ENCODE data around the gene API5.

Gene API5

DNA sequence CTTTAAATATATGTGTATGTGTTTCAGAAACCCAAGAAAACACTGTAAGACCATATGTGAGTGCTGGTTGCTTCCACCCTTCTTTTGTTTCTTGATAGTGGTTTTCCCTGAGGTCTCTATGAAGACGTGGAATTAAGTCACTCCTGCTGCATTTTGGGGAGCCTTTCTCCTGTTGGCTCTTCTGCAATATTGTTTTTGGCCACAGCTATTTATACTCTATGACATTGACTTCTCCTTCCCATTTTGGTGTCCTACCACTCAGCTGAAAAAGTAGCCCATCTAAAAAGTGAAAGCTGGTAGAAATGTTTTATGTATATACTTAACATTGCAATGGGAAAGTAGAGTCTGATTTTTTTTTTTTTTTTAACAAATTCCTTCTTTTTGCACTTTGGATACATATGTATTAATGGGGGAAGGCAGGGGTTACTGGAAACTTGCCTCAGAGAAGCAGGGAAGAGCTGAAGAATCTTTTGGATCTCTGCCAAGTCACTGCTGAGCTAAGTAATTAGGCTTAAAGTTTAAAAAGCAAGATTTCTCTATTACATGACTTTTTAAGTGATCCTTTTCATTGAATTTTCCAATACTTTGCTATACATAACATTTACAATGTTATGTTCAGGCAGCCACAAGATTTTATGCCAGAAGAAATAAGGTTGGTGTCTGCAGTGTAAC lies 48.7 kb downstream of the API5 start:
- no peak for DNase-seq

DNA sequence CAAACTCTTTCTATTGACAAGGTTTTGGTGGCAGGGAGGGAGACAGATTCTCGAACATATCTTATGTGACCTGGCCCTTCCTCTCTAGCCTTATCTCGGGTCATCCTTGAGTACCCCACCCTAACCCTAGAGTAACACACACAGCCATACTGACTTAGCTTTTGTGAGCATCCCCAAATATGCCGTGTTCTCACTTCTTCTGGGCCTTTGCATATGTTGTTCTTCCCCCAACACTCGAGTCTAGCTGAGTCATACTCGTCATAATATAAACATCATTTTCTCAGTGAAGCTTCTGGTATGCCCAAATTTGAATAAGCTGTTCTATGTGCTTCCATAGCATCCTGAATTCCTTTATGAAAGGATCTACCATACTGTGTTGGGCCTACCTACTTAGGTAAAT lies 54.9 kb downstream of the API5 start:
- DNase-seq = no peak

DNA sequence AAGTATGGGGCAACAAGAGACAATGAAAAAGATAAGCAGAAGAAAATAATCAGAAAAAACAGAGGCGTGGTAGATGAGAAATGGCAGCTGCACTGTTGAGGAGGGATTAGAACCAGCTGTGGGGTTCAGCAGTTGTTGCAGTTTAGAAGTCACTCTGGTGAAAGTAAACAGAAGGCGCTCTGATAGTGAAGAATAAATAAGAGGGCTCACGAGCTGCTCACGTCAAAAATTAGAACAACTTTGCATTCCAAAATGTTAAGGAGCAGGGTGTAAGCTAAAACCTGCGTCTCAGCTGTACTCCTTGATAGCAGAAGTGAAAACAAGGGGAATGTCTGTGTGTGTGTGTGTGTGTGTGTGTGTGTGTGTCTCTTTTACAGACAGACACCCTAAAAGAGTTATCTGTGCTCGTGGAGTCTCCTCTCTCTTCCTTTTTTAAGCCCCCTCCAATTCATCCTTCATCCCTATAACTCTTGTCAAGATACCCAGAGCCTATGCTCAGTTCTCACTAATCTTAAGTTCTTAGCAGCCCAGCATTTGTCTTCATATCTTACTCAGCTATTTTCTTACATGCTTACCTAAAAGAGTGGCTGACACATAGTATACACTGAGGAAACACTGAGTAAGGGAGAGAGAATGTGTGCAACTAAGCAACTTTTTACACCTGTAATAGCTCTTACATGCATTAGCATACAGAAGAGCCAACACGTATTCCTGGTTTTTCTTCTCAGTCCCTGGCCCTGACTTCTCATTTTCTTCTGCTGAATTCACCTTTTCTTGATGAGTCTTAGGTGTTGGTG lies 55.8 kb downstream of the API5 start:
- DNase-seq = no peak

GRCh38 chr11:43376065-43376464 lies 64.3 kb downstream of the API5 start:
- DNase-seq = no peak

DNA sequence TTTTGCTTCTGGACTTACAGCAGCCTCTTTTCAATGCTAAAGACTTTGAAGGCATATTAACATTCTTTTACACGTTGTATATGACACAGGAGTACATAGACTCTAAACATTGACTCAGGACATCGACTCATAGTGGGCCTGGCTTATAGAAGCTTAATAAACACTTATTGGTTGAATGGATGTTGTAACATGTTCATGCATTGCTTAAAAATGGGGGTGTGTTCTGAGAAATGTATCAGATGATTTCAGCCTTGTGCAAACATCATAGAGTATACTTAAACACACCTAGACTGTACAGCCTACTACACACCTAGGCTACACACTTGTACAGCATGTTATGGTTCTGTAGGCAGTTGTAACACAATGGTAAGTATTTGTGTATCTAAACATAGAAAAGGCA lies 64.8 kb downstream of the API5 start:
- no peak for DNase-seq

DNA sequence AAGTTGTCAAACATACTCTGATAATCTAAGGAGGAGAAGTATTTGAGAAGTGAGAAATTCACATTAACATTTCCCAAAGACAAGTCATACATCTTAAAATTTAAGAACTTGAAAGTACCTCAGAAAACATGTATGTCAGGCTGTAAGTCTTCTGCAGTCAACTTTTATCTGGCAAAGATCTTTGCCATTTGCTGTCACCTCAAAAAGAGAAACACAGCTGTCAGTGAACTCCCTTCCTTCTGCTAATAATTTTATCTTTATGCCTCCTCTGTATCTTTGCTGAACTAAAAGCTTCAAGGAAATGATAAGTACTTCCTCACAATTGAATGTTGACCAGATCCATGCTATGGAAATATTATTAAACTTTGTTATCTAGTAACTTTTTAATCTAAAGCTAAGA lies 65.6 kb downstream of the API5 start:
- no peak for DNase-seq

DNA sequence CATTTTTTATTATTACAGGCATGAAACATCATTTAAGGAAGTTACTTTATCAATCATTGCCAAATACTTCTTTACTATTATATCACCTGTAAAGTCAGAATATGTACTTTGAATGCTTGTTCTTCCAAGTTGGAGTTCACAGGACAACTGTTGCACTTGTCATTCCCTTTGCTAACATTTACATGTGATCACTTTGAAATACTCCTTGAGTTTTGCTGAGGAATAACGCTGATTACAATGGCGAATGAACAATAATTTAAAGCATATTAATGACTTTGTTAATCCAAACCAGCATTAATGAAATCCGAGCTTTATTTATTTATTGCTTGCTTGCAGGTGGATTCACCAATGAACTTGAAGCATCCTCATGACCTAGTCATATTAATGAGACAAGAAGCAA lies 67.1 kb downstream of the API5 start:
- DNase-seq = no peak

- DNase-seq = no peak
These were observed 70.0 kb downstream of the API5 start for GRCh38 chr11:43381802-43382201.

DNA sequence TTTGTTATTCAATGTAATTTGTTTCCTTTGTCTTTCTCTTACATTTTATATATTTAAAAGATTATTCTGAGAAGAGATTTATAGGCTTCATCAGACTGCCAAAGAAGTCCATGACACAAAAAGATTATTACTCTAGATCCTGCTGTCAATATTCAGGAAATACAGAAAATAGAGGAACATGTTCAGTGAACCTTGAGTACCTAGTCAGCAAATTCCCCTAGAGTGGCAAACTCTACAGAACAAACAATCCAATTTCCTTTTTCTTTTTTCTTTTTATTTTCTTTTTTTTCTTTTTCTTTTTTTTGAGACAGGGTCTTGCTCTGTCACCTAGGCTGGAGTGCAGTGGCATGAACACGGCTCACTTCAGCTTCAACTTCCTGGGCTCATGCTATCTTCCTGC lies 70.8 kb downstream of the API5 start:
- DNase-seq = no peak

DNA sequence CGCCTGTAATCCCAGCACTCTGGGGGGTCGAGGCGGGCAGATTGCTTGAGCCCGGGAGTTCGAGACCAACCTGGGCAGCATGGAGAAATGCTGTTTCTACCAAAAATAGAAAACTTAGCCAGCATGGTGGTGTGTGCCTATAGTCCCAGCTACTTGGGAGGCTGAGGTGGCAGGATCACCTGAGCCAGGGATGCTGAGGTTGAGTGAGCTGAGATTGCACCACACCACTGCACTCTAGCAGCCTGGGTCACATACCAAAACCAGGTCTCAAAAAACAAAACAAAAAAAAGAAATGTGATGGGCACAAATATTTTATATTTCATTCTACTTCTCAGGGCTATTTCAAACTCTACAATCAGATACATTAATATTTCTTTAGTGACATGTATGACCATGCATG lies 72.6 kb downstream of the API5 start:
- no peak for DNase-seq

GRCh38 chr11:43392713-43393112 lies 80.9 kb downstream of the API5 start:
- DNase-seq = no peak

DNA sequence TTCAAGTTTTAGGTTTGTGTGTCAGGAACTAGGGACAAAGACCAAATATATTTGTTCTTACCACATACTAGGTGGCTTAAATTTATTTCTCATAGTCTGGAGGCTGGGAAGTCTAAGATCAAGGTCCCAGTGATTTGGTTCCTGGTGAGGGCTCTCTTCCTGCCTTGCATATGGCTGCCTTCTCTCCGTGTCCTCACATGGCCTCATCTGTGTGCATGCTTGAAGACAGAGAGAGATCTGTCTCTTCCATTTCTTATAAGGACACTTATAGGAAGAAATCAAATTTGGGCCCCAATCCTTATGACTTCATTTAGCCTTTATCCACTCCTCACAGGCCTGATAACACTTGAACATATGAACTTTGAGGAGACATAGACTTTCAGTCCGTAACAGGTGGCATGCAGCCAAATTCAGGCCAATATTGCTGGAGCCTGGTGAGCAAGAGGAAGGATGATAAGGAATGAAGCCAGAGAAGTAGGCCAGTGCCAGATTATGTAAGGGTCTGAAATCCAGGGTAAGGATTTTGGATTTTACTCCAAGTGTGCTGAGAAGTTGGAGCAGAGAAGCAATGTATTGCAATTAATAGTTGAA lies 82.1 kb downstream of the API5 start:
- DNase-seq = no peak

Measured in NCI-H748 treated with DMSO at 0.1 percent for 48 hours (cell line).